Measurements from ENCODE around the gene GPR179. TPM values are rescaled to one million over a fixed set of nuclear protein-coding genes. Genes with fewer than 3 reads are reported as not detected.

Gene GPR179, protein sequence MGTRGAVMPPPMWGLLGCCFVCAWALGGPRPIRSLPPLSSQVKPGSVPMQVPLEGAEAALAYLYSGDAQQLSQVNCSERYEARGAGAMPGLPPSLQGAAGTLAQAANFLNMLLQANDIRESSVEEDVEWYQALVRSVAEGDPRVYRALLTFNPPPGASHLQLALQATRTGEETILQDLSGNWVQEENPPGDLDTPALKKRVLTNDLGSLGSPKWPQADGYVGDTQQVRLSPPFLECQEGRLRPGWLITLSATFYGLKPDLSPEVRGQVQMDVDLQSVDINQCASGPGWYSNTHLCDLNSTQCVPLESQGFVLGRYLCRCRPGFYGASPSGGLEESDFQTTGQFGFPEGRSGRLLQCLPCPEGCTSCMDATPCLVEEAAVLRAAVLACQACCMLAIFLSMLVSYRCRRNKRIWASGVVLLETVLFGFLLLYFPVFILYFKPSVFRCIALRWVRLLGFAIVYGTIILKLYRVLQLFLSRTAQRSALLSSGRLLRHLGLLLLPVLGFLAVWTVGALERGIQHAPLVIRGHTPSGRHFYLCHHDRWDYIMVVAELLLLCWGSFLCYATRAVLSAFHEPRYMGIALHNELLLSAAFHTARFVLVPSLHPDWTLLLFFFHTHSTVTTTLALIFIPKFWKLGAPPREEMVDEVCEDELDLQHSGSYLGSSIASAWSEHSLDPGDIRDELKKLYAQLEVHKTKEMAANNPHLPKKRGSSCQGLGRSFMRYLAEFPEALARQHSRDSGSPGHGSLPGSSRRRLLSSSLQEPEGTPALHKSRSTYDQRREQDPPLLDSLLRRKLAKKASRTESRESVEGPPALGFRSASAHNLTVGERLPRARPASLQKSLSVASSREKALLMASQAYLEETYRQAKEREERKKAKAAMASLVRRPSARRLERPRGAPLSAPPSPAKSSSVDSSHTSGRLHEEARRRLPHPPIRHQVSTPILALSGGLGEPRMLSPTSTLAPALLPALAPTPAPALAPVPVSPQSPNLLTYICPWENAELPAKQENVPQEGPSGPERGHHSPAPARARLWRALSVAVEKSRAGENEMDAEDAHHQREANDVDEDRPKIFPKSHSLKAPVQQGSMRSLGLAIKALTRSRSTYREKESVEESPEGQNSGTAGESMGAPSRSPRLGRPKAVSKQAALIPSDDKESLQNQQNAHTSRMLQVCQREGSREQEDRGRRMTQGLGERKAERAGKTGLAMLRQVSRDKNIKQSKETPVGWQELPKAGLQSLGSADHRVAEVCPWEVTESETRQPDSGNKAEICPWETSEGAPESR (N-terminal part only)
- under 1 TPM; 0.05 to 0.07 TPM for total RNA-seq

DNA sequence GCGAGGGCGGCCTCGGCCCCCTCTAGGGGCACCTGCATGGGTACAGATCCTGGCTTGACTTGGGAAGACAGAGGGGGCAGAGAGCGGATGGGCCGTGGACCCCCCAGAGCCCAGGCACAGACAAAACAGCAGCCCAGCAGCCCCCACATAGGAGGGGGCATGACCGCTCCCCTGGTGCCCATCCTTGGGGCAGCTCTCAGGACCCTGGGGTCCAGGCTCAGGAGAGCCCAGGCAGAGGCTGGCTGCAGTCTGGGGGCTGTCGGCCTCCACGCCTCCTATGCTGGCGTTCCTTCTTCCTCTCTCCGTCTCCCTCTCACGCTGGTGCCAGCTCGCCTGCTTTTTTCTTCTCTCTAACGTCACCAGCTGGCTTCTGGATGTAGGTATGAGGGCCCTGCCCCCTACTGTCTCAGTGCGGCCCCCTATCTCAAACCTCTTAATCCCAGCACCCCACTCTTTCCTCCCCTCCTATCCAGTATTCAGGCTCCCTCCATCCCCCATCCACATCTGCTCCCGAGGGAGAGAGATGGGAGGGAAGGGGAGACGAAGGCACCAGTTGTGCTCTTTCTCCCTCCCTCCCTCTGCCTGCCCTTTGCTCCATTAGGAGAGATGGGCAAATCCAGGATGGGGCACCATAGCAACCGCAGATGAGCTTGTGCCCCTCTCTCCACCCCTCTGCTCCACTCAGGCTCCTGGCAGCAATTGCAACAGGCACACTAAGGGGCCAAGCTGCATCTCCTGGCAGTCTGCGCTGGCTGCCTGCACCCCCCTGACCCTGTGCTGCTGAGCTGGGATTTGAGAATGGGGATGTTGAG, at the start of gene GPR179:
Gene GPR179 (minus strand): TSS at position 349 of the 812 bp plus-strand sequence. CDS start 167 bp downstream, at position 182.
- Mint-ChIP-seq H3K9me3 (ENCODE audit: low read depth) (no peaks in the 10 kb centered on the region), H3K4me1 (no peaks in the 10 kb centered on the region), H3K36me3 (ENCODE audit: low read depth) (no peaks in the 10 kb centered on the region), H3K27me3 (no peaks in the 10 kb centered on the region), H3K4me3 (no peak within 1 kb of the TSS), H3K27ac (no peak within 1 kb of the TSS)
- intact Hi-C loops (cut with DNase I, micrococcal nuclease): no loop called here
- ATAC-seq (no peak), DNase-seq (no peak)
- CTCF ChIA-PET: interaction anchor here (0.5 to 1.6 kb wide), 5 partner anchors 11 to 85 kb away, joined by 3 to 4 read pairs (median 3); no protein-coding TSS in a partner anchor
- POLR2A ChIA-PET: no interaction called here

- H3K27ac Mint-ChIP-seq: no peak overlapping the region
- CTCF ChIA-PET: interaction anchor here (0.7 to 1.1 kb wide), 4 partner anchors 12 to 52 kb away, joined by 3 read pairs; no protein-coding TSS in a partner anchor
These were observed 35.7 kb upstream of the GPR179 start for GRCh38 chr17:38379448-38379847.

DNA sequence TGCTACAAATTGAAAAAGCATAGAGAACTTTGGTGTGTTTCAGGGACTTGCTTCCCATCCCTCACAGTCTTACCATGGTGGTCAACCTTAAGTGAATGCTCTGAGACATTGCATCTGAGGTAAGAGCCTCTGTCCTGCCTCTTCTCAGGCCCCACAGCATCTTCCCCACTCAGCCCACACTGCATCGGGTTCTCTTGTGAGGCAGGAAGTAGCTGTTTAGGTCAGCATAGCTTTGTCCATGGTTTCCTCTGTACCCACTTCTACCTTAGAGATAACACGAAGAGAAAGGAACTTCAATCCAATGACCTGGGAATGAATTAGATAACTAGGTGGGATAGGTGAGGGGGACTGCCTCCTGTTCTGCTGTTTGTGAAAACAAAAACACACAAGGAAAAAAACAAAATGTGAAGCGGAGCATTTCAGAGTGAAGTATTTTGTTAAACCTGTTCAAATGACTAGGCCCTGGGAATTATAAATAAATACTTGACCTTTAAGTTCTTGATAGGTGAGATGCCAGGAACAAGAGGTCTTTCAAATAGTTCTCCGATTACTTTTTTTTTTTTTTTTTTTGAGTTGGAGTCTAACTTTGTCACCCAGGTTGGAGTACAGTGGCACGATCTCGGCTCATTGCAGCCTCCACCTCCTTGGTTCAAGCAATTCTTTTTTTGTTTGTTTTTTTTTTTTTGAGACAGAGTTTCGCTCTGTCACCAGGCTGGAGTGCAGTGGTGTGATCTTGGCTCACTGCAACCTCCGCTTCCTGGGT, 25.5 kb upstream of the GPR179 start:
- Mint-ChIP-seq H3K4me3 (no peak overlapping the region), H3K36me3 (ENCODE audit: low read depth) (peaks cover 31% of the 10 kb centered on the region), H3K9me3 (ENCODE audit: low read depth) (no peaks in the 10 kb centered on the region), H3K27me3 (no peaks in the 10 kb centered on the region), H3K4me1 (no peaks in the 10 kb centered on the region), H3K27ac (no peak overlapping the region)
- ATAC-seq (no peak), DNase-seq (no peak)
- ChIA-PET CTCF (no interaction called here), POLR2A (no interaction called here)
- intact Hi-C loops (cut with DNase I, micrococcal nuclease): no loop called here

More at GRCh38 chr17:38379448-38379847, 35.7 kb upstream of the GPR179 start:
- H3K9me3 Mint-ChIP-seq (ENCODE audit: low read depth): no peaks in the 10 kb centered on the region
- H3K4me1 Mint-ChIP-seq: no peaks in the 10 kb centered on the region
- peaks cover 15% of the 10 kb centered on the region for H3K36me3 Mint-ChIP-seq (ENCODE audit: low read depth)
- no peaks in the 10 kb centered on the region for H3K27me3 Mint-ChIP-seq
- POLR2A ChIA-PET: no interaction called here
- DNase-seq: no peak
- ATAC-seq: no peak
- no peak overlapping the region for H3K4me3 Mint-ChIP-seq
- intact Hi-C loops (cut with DNase I, micrococcal nuclease): no loop called here

- POLR2A ChIA-PET: no interaction called here
- Mint-ChIP-seq H3K4me3 (no peak overlapping the region), H3K4me1 (no peaks in the 10 kb centered on the region), H3K9me3 (ENCODE audit: low read depth) (no peaks in the 10 kb centered on the region), H3K36me3 (ENCODE audit: low read depth) (peaks cover 16% of the 10 kb centered on the region), H3K27ac (no peak overlapping the region), H3K27me3 (no peaks in the 10 kb centered on the region)
- ATAC-seq: no peak
- intact Hi-C loops (cut with DNase I, micrococcal nuclease): no loop called here
- CTCF ChIA-PET: interaction anchor here (1.4 to 2.7 kb wide), 3 partner anchors 10 to 59 kb away, joined by 6 to 13 read pairs (median 10); no protein-coding TSS in a partner anchor
- DNase-seq: no peak
These were observed 21.0 kb upstream of the GPR179 start for GRCh38 chr17:38364741-38365140.

- Mint-ChIP-seq H3K4me3 (no peak overlapping the region), H3K4me1 (peaks cover 3% of the 10 kb centered on the region), H3K36me3 (ENCODE audit: low read depth) (peaks cover 5% of the 10 kb centered on the region), H3K27me3 (no peaks in the 10 kb centered on the region), H3K27ac (no peak overlapping the region), H3K9me3 (ENCODE audit: low read depth) (no peaks in the 10 kb centered on the region)
- intact Hi-C loops (cut with DNase I, micrococcal nuclease): no loop called here
- ChIA-PET POLR2A (interaction anchor here (0.6 kb wide), 1 partner anchor 28 kb away, joined by 4 read pairs; no protein-coding TSS in a partner anchor), CTCF (interaction anchor here (2.2 to 2.7 kb wide), 2 partner anchors 8 to 13 kb away, joined by 10 to 13 read pairs; no protein-coding TSS in a partner anchor)
- DNase-seq (no peak), ATAC-seq (no peak)
These were observed 19.3 kb upstream of the GPR179 start for GRCh38 chr17:38363016-38363415.

DNA sequence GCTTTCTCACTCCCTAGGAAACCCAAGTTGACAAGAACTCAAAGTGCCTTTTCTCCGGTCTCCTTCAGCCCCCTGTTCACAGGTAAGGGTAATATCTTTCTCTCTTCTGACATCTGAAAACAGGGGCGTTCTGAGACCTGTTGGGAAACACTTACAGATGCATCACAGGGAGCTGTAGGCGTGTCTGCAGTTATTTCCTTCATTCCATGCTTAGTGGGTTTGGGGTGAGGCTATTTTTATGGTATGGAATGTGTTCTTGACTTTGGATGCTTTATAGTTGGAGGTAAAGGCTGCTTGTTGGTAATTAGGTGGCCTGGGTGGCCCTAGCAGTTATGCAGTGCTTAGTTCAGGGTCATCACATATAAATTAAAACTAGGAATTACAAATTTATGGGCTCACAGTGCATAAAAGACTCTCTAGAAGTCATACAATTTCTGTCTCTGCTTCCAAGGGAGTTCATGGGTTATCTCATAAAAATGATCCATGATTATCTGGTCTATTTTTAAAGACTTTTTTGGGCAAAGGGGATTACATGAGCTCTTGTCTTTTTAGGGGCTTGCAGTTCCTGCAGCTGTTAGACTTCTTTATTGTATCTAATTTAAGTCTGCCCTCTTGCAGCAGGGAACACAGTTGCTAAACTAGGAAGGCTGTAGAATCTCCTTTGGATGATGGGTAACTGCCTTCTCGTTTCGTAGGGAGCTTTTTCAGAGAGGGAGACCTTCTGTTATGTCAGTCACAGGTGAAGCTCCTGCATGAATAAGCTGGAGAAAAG, 18.1 kb upstream of the GPR179 start:
- H3K27ac Mint-ChIP-seq: no peak overlapping the region
- POLR2A ChIA-PET: no interaction called here
- no peak for DNase-seq
- H3K27me3 Mint-ChIP-seq: no peaks in the 10 kb centered on the region
- H3K9me3 Mint-ChIP-seq (ENCODE audit: low read depth): no peaks in the 10 kb centered on the region
- ATAC-seq: no peak
- H3K4me3 Mint-ChIP-seq: no peak overlapping the region
- intact Hi-C loops (cut with DNase I, micrococcal nuclease): no loop called here
- CTCF ChIA-PET: interaction anchor here (0.9 to 2.4 kb wide), 3 partner anchors 9 to 42 kb away, joined by 3 to 10 read pairs (median 5); no protein-coding TSS in a partner anchor
- peaks cover 10% of the 10 kb centered on the region for H3K4me1 Mint-ChIP-seq
- peaks cover 3% of the 10 kb centered on the region for H3K36me3 Mint-ChIP-seq (ENCODE audit: low read depth)

DNA sequence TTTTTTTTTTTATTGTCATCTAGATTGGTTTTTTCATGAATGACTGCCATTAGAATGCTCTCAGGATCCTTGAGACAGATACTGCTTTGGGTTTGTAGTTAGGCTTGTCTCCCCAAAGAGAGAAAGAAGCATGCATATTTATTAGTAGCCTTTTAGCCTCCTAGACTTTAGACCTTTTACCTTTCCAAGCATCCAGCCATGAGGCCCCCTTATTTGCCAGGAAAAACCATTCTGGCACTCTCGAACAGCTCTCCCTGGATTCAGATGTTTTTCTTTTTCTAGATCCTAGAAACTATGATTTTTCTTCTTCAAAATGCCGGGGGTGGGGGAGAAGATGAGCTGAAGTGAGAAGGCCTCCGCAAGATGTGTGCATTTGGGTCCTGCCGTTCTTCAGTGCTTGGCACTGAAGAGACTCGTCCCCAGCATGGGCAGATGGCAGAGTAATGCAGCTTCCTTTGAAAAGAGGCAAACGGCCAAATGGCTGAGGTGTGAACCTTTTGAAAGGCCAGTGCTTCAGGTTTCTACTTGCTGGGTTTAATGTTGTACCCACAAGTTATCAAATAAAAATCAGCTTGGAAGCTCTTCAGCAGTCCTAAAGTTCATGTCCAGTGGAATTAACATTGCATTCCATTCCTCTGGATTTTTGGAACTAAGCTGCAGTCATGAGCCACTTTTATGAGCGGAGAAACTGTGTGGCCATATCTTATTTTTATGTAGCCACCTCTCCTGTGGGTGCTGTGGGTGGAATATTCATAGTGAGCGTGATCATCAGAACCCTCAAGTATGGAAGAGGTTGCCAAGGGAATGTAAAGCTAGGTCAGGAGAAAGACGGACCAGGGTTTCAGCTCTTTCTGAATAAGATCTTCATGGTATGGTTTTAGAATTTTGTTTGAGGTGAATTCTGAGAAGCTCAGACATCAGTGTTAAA, 15.1 kb upstream of the GPR179 start:
- H3K27me3 Mint-ChIP-seq: no peaks in the 10 kb centered on the region
- DNase-seq (no peak), ATAC-seq (no peak)
- H3K9me3 Mint-ChIP-seq (ENCODE audit: low read depth): no peaks in the 10 kb centered on the region
- no peak overlapping the region for H3K4me3 Mint-ChIP-seq
- intact Hi-C loops (cut with DNase I, micrococcal nuclease): no loop called here
- CTCF ChIA-PET: interaction anchor here (0.6 to 1.9 kb wide), 2 partner anchors 9 to 794 kb away, joined by 3 to 16 read pairs; no protein-coding TSS in a partner anchor
- H3K36me3 Mint-ChIP-seq (ENCODE audit: low read depth): peaks cover 3% of the 10 kb centered on the region
- POLR2A ChIA-PET: no interaction called here
- H3K27ac Mint-ChIP-seq: no peak overlapping the region
- peaks cover 35% of the 10 kb centered on the region for H3K4me1 Mint-ChIP-seq

GRCh38 chr17:38357486-38358123, 13.8 kb upstream of the GPR179 start:
- intact Hi-C loops (cut with DNase I, micrococcal nuclease): no loop called here
- CTCF ChIA-PET: interaction anchor here (0.6 kb wide), 1 partner anchor 9 kb away, joined by 3 read pairs; no protein-coding TSS in a partner anchor
- Mint-ChIP-seq H3K4me1 (peaks cover 45% of the 10 kb centered on the region), H3K4me3 (no peak overlapping the region), H3K27me3 (no peaks in the 10 kb centered on the region), H3K9me3 (ENCODE audit: low read depth) (no peaks in the 10 kb centered on the region), H3K36me3 (ENCODE audit: low read depth) (peaks cover 2% of the 10 kb centered on the region), H3K27ac (no peak overlapping the region)
- ATAC-seq (no peak), DNase-seq (no peak)
- POLR2A ChIA-PET: no interaction called here
